HG03060 (cell line): ENCODE data around the gene HSD17B7.
"Not testable (repeated sequence)": the region's sequence is repeated elsewhere in the genome, so short reads cannot be mapped to it uniquely, and the experiment has no call there.

ENCODE experiments used
- ATAC-seq: cut with Tn5 transposase; IDR thresholded peaks from one replicate; pipeline ENCODE4 v1.9.1; 2021; ENCODE audit warnings: low read depth, moderate number of reproducible peaks; ENCODE audit not compliant: unreplicated experiment

The HSD17B7 gene

DNA sequence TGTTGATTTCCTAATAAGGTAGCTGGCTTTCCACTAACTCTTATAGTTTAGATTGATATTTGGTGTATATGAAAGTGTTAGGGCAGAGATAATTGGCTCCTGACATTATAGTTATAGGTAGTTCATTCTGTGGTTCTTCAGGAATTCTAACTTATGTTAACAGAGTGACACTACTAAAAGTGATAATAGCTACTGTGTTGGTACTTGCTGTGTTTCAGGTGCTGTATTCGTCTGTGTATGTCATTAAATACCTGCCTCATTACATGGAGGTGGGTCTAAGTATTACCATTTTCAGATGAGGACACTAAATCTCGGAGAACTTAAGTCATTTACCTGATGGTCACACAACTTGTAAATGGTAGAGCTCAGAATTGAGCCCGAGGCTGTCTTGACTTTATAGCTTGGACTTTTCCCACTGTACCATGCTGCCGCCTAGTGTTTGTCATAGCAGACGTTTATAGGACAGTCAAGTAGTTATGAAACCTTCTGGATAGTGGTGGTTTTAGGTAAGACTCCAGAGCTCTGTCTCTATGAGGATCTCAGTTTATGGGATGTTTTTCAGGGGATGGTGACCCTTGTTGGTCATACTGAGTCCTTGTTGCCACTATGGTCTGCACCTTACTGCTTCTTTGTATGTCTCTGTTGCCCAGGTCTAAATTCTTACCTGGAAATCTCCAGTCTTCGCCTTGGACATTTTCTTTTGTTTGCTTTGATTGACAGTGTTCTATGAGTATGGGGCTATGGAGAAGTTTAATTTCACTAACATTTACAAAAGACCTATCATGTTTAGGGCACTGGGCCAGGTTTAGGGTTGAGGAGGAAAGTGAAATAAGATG, 9.7 kb downstream of the HSD17B7 start:
- ATAC-seq: not testable (repeated sequence)

DNA sequence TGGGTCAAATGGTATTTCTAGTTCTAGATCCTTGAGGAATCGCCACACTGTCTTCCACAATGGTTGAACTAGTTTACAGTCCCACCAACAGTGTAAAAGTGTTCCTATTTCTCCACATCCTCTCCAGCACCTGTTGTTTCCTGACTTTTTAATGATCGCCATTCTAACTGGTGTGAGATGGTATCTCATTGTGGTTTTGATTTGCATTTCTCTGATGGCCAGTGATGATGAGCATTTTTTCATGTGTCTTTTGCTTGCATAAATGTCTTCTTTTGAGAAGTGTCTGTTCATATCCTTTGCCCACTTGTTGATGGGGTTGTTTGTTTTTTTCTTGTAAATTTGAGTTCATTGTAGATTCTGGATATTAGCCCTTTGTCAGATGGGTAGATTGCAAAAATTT, 17.0 kb downstream of the HSD17B7 start:
- ATAC-seq: not testable (repeated sequence)

DNA sequence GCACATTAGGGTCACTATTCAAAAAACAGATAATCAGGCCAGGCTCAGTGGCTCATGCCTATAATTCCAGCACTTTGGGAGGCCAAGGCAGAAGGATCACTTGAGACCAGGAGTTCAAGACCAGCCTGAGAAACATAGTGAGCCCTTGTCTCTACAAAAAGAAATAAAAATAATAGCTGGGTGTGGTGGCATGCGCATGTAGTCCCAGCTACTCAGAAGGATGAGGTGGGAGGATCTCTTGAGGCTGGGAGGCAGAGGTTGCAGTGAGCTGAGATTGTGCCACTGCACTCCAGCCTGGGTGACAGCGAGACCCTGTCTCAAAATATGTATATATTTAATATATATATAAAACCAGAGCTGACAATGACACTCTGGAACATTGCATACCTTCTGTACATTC, 21.9 kb downstream of the HSD17B7 start:
- ATAC-seq: not testable (repeated sequence)

DNA sequence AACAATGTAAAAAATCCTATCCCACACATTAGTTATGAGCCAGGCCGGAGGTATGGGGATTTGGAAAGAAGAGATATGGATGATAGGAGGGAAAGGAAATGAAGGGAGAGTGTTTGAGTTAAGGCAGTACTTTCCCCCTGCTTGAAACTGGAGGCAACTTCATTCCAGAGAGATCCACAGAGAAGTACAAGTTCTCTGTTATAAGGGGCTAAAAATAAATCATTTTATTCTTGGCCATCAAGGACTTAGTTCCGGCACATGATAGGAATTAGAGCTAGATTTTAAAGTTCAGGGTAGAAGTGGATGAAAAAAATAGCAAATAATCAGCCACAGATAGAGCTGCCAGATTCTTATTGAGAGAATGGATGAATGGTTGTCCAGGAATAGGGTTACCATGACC, 27.6 kb downstream of the HSD17B7 start:
- ATAC-seq: not testable (repeated sequence)

DNA sequence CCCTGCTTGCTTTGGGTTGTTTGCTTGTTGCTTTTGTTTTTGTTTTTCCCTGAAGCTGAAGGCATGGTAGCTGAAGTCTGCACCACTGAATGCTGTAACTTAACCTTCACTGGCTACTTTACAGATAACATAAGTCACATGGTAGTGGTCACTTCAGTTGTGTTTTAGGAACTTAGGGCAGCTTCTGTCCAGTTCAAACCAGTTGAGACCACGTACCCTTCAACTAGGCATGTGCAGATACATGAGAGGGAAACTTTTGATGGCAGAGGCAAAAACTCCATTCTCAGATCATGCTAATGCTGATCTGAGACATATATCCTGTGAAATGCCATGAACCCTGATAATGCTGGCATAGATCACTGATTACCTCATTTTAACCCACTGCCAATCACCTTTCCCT, 28.2 kb downstream of the HSD17B7 start:
- ATAC-seq: not testable (repeated sequence)

DNA sequence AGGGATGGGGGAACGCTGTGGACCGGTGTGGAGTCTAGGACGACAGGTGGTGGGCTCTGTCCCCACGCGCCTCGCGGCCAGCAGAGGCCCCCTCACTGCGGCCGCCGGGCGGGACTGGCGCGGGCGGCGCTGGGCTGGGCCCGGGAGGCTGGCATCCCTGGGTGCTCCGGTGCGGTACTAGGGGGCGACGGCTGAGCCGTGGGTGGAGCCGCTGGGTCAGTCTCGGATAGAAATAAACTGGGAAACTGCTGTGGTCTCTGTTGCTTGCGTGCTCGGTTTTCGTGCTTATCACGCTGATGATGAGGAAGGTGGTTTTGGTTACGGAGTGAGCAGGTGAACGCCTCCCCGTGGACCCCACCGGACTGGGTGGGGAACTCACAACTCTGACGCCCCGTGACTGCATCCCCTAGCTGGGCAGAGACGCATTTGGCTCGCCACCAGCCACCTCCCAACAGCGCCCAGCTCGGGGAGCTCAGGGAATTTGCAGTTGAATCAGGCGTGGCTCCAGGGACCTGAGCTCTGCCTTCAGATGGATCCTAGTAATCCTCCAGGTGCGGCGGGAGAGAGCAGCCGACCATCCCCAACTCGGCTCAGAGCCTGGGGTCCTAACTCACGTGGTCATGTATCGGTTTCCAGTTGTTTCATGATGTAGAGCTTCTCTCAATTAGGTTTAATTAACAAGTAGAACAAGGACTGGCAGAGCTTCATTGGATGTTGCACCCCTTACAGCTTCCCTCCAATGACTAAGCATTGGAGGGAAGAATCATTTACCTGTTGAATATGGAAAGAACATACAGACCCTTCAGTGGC, 32.1 kb downstream of the HSD17B7 start:
- ATAC-seq: no peak

DNA sequence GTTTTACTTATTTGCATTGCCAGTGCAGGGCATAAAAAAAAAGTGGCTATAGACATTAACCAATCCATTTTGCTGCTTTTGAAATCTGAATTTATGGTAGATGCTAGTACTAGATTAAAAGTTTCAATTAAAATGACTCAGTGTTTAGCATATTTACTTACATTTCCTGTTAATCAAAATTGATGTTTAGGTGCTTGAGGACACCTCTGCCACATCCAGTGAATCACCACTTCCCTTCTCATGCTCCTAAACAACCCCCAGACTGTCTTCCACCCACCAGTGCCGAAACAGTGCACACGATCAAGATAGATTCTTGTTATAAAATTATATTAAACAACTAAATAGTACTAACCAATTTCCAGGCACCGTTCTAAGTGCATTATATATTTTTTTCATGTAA, 32.7 kb downstream of the HSD17B7 start:
- no peak for ATAC-seq

DNA sequence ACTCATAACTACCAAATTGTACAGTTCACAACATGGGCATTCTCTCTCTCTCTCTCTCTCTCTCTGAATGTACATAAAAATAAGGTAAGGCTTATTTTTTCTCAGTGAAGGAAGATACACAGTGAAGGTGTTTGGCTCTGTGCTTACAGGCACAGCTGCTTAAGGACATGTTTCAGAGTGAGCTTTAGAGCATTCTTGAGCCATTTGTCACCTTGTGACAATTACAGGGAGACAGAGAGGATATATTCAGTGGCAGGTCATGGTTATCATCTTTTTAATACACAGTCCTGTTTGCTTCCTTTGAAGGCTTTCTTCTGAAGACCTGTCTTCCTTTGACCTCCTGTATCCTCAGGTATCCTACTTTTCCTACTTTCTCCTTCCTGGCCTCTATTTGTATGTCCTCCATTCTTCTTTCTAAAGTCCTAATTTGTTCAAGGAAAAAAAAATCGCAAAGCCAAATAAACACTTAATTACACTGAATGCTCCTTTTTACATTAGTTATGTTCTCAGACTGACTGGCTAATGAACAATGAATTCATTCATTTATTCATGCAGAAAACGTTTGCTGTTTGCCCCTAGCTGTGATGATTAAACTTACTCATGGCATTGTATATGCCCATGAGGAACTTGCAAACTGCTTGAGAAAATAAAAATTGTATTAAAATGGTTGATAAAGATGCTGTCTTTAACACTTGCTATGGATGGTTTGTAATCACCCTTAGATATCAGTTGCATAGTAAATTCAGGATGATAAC, 33.4 kb downstream of the HSD17B7 start:
- ATAC-seq: no peak

DNA sequence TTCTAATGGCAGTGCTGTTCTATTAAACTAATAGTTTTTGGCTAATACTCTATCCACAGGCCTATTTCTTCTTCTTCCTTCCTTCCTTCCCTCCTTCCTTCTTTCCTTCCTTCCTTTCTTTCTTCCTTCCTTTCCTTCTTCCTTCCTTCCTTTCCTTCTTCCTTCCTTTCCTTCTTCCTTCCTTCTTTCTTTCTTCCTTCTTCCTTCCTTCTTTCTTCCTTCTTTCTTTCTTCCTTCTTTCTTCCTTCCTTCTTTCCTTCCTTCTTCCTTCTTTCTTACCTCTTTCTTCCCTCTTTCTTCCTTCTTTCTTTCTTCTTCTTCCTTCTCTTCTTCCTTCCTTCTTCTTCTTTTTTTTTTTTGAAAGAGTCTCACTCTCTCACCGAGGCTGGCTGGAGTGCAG, 38.8 kb downstream of the HSD17B7 start:
- ATAC-seq: no peak

DNA sequence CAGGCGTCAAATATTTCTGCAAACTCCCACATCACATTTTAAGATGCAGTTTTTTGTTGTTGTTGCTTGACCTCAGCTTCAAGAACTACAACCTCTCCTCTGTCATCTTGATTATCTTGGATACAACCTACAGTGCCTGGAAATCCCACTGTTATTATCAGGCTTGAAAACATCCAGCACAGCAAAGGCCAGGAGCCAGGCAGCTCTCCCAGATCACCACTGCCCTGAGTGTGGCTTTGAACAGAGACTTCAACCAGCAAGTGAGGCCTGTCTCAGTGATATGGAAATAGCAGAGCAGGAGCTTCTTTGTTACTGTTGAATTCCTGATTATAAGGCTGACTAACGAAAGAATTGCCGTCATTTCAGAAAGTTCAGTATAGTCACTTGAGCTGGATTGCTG, 42.0 kb downstream of the HSD17B7 start:
- ATAC-seq: no peak

DNA sequence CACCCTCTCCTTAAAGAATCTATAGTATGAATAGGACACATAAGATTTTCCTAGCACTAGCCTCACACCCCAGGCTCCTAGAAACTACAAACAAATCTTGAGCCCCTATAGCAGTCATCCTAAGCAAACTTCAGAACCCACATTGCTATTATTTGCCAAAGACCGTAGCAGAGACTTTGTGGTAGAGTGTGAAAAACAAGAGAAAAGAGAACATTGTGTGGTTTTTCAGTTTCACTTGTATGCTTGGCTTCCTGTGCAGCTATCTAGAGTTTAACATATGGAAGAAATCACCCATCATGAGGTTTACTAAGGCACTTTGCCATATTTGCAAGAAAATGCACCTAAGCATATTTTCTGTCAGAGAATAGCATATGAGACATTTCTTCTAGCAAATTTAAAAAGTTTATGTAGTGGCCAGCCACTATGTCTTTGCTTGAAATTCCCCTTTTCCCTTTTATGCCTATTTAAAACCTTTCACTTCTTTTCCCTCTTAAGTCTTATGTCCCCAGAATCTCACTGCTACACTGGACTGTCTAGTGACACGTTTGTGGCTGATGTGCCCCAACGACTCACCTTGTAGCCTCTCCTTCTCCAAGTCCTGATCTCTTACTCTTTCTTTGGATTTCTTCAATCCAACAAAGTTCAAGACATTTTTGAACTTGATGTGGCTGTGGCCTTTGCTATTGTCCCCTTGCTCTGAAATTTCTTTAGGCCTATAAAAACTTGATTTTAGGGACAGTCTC, 44.8 kb downstream of the HSD17B7 start:
- peak; percentile 89 for ATAC-seq

DNA sequence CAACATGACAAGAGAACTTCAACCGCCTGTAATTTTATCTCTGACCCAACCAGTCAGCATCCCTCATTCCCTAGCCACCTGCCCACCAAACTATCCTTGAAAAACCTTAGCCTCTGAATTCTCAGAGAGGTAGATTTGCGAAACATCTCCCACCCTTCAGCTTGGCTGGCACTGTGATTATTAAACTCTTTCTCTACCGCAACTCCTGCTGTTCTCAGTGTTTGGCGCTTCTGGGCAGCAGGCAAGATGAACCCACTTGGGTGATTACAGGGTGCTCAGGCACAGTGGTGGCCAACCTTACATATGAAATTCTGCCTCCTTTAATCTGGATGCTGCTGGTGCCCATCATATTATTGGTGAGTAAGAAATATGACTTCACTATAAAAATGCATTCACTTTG, 48.4 kb downstream of the HSD17B7 start:
- ATAC-seq: no peak

DNA sequence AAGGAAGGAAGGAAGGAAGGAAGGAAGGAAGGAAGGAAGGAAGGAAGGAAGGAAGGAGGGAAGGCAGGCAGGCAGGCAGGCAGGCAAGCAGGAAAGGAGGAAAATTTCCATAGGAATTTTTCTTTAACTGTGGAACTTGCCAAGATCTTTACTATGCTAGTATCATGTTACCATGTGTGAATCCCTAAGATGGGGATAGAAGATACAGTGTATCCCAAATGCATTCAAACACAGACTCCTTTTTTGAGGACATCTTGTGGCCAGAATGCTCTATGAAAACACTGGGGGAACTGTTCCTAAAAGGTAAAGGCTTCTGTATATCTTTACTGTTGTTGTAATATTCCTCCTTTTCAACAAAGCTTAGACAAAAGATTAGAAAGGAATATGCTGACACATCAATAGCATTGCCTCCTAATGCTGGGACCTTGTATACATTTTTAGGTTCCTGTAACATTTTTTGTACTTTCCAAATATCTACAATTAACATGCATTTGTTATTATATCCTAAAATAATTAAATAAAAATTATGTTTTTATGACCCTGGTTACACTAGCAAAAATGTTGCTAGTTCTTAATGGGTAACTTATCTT, 49.8 kb downstream of the HSD17B7 start:
- no peak for ATAC-seq

DNA sequence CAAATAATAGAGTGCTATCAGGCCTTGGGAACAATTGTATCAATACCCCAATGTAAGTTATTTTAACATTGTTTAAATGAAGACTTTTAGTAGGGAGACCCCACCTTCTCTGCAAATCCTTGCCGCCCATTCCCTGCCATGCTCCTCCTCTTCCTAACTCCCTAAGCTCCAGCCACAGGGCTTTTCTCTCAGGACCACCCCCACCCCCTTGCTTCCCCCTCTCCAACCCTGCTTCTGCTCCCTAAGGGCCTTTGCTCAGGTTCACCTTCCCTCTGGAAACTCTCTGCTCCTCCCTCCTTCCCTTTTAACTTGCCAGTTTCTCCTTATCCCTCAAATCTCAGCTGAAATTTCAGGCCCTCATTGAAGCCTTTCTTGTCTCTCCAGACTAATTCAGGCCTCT, 53.7 kb downstream of the HSD17B7 start:
- ATAC-seq: no peak

DNA sequence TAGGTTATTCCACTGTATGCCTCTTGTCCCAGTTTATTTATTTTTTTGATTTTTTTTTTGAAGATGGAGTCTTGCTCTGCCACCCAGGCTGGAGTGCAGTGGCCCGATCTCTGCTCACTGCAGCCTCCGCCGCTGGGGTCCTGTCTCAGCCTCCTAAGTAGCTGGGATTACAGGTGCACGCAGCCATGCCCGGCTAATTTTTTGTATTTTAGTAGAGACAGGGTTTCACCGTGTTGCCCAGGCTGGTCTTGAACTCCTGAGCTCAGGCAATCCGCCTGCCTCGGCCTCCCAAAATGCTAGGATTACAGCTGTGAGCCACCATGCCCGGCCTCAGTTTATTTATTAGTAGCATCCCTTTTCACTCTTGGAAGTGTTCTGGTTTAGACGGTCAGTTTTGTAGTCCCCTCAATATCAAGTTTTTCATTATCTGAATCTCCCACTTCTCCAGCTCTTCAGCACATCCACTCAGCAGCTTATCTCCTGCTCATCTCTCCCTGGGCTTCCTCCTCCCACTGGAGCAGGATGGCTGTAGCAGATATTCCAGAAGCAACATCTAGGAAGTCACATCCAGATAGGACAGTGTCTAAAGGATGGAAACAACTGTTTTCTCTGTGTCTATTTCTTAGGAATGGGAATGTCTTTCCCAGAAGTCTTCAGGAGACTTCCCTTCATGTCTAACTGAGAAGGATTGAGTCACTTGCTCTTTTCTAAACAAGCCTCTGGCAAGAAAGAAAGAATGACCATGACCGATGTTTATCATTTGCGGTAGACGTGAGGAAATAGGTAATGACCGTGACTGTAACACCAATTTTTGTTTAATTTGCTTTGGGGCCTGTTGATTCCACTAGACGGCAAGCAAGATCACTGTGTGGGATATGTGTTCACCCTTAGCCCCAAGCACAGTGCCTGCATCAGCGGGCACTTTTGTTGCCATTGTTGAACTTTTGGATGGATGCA, 56.0 kb downstream of the HSD17B7 start:
- ATAC-seq: no peak

DNA sequence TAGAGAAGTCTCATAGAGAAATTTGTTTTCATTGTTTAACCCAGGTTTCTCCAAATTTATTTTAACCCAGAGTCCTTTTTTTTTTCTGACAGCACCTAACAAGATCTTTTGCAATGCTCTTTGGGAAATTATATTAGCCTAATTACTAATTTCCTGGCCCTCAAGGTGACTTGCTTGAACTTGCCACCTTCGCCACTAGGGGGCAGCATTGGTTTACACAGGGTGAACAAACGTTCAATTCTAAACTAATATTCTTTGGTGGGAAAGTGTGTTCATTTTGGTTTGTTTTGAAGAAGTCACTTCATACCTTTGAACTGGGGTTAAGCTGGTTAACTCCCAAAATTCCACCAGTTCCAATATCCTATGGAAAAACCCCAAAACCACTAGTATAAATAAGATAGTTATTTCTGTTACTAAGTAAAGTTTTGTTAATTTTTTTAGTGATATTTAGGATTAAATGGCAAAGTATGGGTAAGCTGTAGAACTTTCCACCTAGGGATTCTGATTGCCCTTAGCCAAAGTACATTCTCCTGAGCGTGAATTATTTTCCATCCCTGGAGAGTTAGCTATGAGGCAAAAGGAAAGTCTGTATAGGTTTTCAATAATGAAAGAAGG, 57.4 kb downstream of the HSD17B7 start:
- ATAC-seq: no peak

DNA sequence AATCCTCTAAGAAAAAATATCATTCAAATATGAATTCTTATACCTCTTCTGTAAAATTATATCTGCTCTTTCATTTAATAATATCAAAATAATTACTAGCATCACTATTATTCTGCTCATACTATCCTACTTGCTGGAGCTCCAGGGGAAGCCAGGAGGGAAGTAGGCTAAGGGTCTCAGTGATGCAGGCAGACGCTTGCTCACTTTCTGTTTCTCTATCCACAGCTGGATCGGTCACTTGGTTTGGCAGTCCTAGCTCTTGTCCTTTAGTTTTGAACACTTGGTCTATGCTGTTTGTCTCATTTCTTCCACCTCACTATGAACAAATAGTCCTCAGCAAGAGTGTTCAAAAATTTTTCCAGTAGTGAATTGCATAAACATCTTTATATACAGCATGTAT, 59.2 kb downstream of the HSD17B7 start:
- ATAC-seq: no peak

DNA sequence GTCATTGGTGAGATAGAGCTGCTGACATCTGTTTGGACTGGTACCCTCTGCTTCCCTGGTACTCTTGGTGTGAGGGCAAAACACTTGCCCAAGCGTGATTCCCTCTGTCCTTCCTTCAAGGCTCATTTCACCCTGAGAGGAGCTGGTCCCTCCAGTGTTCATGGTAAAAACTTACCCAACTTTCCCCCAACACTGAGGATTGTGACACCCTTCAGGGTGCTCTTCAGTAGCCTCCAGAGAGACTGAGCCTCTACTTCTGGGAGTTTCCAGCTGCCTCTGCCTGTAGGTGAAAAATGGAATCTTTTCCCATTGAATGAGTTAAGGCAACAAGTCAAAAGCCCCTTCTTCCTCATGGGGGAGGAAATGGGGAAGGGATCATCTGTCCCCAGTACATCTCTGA, 60.8 kb downstream of the HSD17B7 start:
- no peak for ATAC-seq
